HEK293 (cell line): Measurements from ENCODE around the gene HARBI1.

Experiments used
- CTCF ChIA-PET: fragments of 350-600 bp; formaldehyde crosslinking; extraction: SDS; loops from one replicate; lab custom pipeline; 2021; ENCODE audit warnings: antibody characterized with exemption; lab: Yijun Ruan, JAX
- POLR2A ChIA-PET: fragments of 300-600 bp; formaldehyde crosslinking; extraction: SDS; loops from one replicate; lab custom pipeline; 2020; ENCODE audit warnings: antibody characterized with exemption, inconsistent platforms; lab: Yijun Ruan, JAX
- H3K27ac ChIP-seq: fragments of 200-500 bp; sonication (Bioruptor generic); 2 replicates; pipeline ENCODE4 v1.5.1; 2014; ENCODE audit warnings: low read depth, low read length, control low read depth, inconsistent platforms; ENCODE audit errors: extremely low read depth
- H3K36me3 ChIP-seq, 2 experiments: fragments of 200-500 bp in 1 of 2; sonication (Bioruptor generic) in 1 of 2; 1 replicate in 1 of 2; 2 replicates in 1 of 2; pipeline ENCODE4 v1.5.1; 2014 to 2017; ENCODE audit warnings: inconsistent platforms in 2 of 2, low read length in 2 of 2; ENCODE audit not compliant: control insufficient read depth in 2 of 2, insufficient read depth in 1 of 2
- H3K4me1 ChIP-seq: fragments of 200-500 bp; sonication (Bioruptor generic); 2 replicates; pipeline ENCODE4 v1.5.1; 2014; ENCODE audit warnings: mild to moderate bottlenecking, low read length, inconsistent platforms; ENCODE audit not compliant: control insufficient read depth, insufficient read depth
- H3K4me3 ChIP-seq: 2 replicates; pipeline ENCODE4 v1.5.1; 2011; ENCODE audit warnings: low read depth, mild to moderate bottlenecking, control low read depth, low read length, moderate library complexity
- H3K9me3 ChIP-seq: fragments of 200-500 bp; sonication (Bioruptor generic); 2 replicates; pipeline ENCODE4 v1.5.1; 2014; ENCODE audit warnings: low read depth, low read length, inconsistent platforms; ENCODE audit not compliant: control insufficient read depth, insufficient read depth
- BCL11B ChIP-seq: fragments of 450-650 bp; formaldehyde crosslinking; IDR thresholded peaks from 2 replicates; pipeline ENCODE4 v1.5.1; 2016; ENCODE audit warnings: low read depth, missing biosample characterization, missing genetic modification characterization
- GLIS1 ChIP-seq: fragments of 450-650 bp; formaldehyde crosslinking; IDR thresholded peaks from 2 replicates; pipeline ENCODE4 v1.5.1; 2016; ENCODE audit warnings: missing biosample characterization, missing genetic modification characterization
- HOXC10 ChIP-seq: sonication (generic); formaldehyde crosslinking; IDR thresholded peaks from 2 replicates; pipeline ENCODE4 v1.8.1; 2023; ENCODE audit warnings: mild to moderate bottlenecking, missing genetic modification reagents
- KLF7 ChIP-seq: fragments of 450-650 bp; formaldehyde crosslinking; IDR thresholded peaks from 2 replicates; pipeline ENCODE4 v1.5.1; 2016; ENCODE audit warnings: missing biosample characterization, missing genetic modification characterization, borderline replicate concordance
- KLF8 ChIP-seq: fragments of 450-650 bp; formaldehyde crosslinking; IDR thresholded peaks from 2 replicates; pipeline ENCODE4 v1.5.1; 2016; ENCODE audit warnings: missing biosample characterization, missing genetic modification characterization
- SETDB1 ChIP-seq: IDR thresholded peaks from one replicate; pipeline ENCODE4 v1.6.1; 2017; ENCODE audit warnings: mild to moderate bottlenecking, low read length, moderate library complexity, mixed read lengths; ENCODE audit not compliant: insufficient read length
- SP2 ChIP-seq: fragments of 450-650 bp; formaldehyde crosslinking; IDR thresholded peaks from 2 replicates; pipeline ENCODE4 v1.5.1; 2016; ENCODE audit warnings: missing biosample characterization, missing genetic modification characterization
- YY2 ChIP-seq: fragments of 450-650 bp; formaldehyde crosslinking; IDR thresholded peaks from 2 replicates; pipeline ENCODE4 v1.5.1; 2016; ENCODE audit warnings: missing biosample characterization, missing genetic modification characterization
- ZBTB17 ChIP-seq: fragments of 450-650 bp; formaldehyde crosslinking; IDR thresholded peaks from 2 replicates; pipeline ENCODE4 v1.5.1; 2016; ENCODE audit warnings: missing biosample characterization, missing genetic modification characterization
- ZBTB8A ChIP-seq: fragments of 450-650 bp; formaldehyde crosslinking; IDR thresholded peaks from 2 replicates; pipeline ENCODE4 v1.5.1; 2016; ENCODE audit warnings: missing biosample characterization, missing genetic modification characterization
- ZNF138 ChIP-seq: fragments of 450-650 bp; formaldehyde crosslinking; IDR thresholded peaks from 2 replicates; pipeline ENCODE4 v1.5.1; 2016; ENCODE audit warnings: missing biosample characterization, missing genetic modification characterization, borderline replicate concordance
- ZNF146 ChIP-seq: fragments of 450-650 bp; formaldehyde crosslinking; IDR thresholded peaks from 2 replicates; pipeline ENCODE4 v1.5.1; 2016; ENCODE audit warnings: missing biosample characterization, missing genetic modification characterization
- ZNF23 ChIP-seq: fragments of 450-650 bp; formaldehyde crosslinking; IDR thresholded peaks from 2 replicates; pipeline ENCODE4 v1.5.1; 2016; ENCODE audit warnings: missing biosample characterization, missing genetic modification characterization, borderline replicate concordance
- ZNF274 ChIP-seq, 2 experiments: fragments of 200-500 bp in 1 of 2; fragments of 450-650 bp in 1 of 2; sonication (Bioruptor generic) in 1 of 2; formaldehyde crosslinking in 1 of 2; IDR thresholded peaks; 2 replicates each; pipeline versions ENCODE4 v1.5.1 to v1.6.1; 2014 to 2016; ENCODE audit warnings: borderline replicate concordance in 1 of 2, inconsistent platforms in 1 of 2, low read length in 1 of 2, missing biosample characterization in 1 of 2, missing genetic modification characterization in 1 of 2
- ZNF394 ChIP-seq: fragments of 450-650 bp; formaldehyde crosslinking; IDR thresholded peaks from 2 replicates; pipeline ENCODE4 v1.5.1; 2016; ENCODE audit warnings: missing biosample characterization, missing genetic modification characterization, mild to moderate bottlenecking, moderate library complexity, borderline replicate concordance
- ZNF423 ChIP-seq: fragments of 450-650 bp; formaldehyde crosslinking; IDR thresholded peaks from 2 replicates; pipeline ENCODE4 v1.5.1; 2016; ENCODE audit warnings: missing biosample characterization, missing genetic modification characterization
- ZNF48 ChIP-seq: fragments of 450-650 bp; formaldehyde crosslinking; IDR thresholded peaks from 2 replicates; pipeline ENCODE4 v1.5.1; 2016; ENCODE audit warnings: missing biosample characterization, missing genetic modification characterization
- ZNF514 ChIP-seq: fragments of 450-650 bp; formaldehyde crosslinking; IDR thresholded peaks from 2 replicates; pipeline ENCODE4 v1.5.1; 2016; ENCODE audit warnings: missing biosample characterization, missing genetic modification characterization
- ZNF529 ChIP-seq: fragments of 450-650 bp; formaldehyde crosslinking; IDR thresholded peaks from 2 replicates; pipeline ENCODE4 v1.5.1; 2017; ENCODE audit warnings: missing genetic modification characterization, missing biosample characterization; ENCODE audit not compliant: insufficient replicate concordance
- ZNF776 ChIP-seq: fragments of 450-650 bp; formaldehyde crosslinking; IDR thresholded peaks from 2 replicates; pipeline ENCODE4 v1.5.0; 2017; ENCODE audit warnings: missing biosample characterization, missing genetic modification characterization, borderline replicate concordance
- TF ChIP-seq, protein P1 (sequence below): fragments of 450-650 bp; formaldehyde crosslinking; IDR thresholded peaks from 2 replicates; pipeline ENCODE4 v1.5.1; 2017; ENCODE audit warnings: missing biosample characterization, missing genetic modification characterization

Gene HARBI1

GRCh38 chr11:46615756-46616155, 1.3 kb downstream of the HARBI1 start:
- H3K27ac ChIP-seq, result no peak overlapping the region
- no peaks in the 10 kb centered on the region for H3K9me3 ChIP-seq
- no peaks in the 10 kb centered on the region for H3K4me1 ChIP-seq
- no peak overlapping the region for H3K4me3 ChIP-seq
- CTCF ChIA-PET, result interaction anchor here (0.7 to 3.4 kb wide), 4 partner anchors 35 to 233 kb away, joined by 3 to 10 read pairs (median 6); no protein-coding TSS in a partner anchor
- POLR2A ChIA-PET, result interaction anchor here (2.8 kb wide), 1 partner anchor 22 kb away, joined by 13 read pairs; the partner anchor contains the start of gene AMBRA1
- no peak for TF ChIP-seq ZNF514 (tag by site-specific recombination)
- no peak for TF ChIP-seq ZBTB8A (tag by site-specific recombination)
- TF ChIP-seq ZNF48 (tag by site-specific recombination), result no peak
- TF ChIP-seq KLF8 (tag by site-specific recombination), result no peak
- no peak for TF ChIP-seq HOXC10 (CRISPR knock-in tag)
- TF ChIP-seq YY2, result no peak
- peaks cover 0 to 8% of the 10 kb centered on the region in 2 experiments; a peak in 2 of 3 replicates for H3K36me3 ChIP-seq

DNA sequence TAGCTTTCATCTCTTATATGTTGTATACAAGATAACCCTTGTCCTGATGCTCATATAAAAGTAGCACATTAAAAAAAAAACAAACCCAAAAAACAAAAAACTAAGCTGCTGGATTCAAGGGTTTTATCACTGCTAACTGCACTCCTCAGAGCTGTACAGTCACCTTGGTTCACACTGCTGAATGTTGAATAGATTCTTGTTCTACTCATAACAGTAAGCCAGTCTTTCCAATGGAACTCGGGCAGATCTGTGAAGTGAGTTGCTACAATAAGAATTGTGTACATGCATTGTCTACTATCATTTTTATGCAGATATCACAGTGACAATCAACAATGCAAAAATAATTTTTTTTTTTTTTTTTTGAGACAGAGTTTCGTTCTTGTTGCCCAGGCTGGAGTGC, 4.7 kb downstream of the HARBI1 start:
- H3K27ac ChIP-seq, result no peak overlapping the region
- no peak for TF ChIP-seq ZNF423 (tag by site-specific recombination)
- peak; percentile 58; the same call in 1 of the 2 replicates for TF ChIP-seq ZBTB17 (tag by site-specific recombination)
- TF ChIP-seq, all 188 proteins: peak for 1
- ChIA-PET POLR2A (interaction anchor here (0.7 to 2.0 kb wide), 3 partner anchors 9 to 51 kb away, joined by 5 to 10 read pairs (median 7); partner anchors contain the start of gene AMBRA1), CTCF (interaction anchor here (0.6 to 1.1 kb wide), 4 partner anchors 19 to 260 kb away, joined by 4 to 5 read pairs (median 4); no protein-coding TSS in a partner anchor)
- Histone ChIP-seq H3K9me3 (no peaks in the 10 kb centered on the region), H3K4me3 (no peak overlapping the region), H3K4me1 (no peaks in the 10 kb centered on the region), H3K36me3 (no peaks in the 10 kb centered on the region)

DNA sequence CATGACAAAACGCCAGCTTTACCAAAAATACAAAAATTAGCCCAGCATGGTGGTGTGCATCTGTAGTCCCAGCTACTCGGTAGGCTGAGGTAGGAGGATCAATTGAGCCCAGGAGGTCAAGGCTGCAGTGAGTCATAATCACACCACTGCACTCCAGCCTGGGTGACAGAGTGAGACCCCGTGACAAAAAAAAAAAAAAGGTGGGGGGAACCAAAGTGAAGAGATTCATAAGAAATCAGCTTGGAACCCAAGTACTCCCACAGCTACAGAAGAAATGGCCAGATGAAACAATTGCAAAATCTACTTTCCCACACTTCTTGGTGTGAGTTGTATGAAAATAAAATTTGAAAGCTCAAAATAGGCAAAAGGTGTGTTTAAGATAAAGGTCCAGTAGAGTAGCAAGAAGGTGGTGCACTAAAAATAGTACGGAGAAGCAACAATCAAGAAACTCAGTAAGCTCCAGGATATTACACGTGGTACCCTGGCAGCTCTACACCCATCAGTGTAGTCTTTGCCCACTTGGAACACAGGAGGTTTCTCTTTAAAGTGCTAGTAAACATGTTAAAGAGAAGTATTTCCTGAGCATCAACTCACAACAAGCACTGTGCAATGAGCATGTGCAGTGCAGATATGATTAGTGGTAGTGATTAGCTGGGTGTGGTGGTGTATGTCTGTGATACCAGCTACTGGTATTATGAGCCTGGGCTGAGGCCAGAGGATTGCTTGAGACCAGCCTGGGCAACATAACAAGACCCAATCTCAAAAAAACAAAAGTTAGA, 5.3 kb downstream of the HARBI1 start:
- Histone ChIP-seq H3K4me3 (no peak overlapping the region), H3K9me3 (no peaks in the 10 kb centered on the region), H3K36me3 (no peaks in the 10 kb centered on the region), H3K4me1 (no peaks in the 10 kb centered on the region), H3K27ac (no peak overlapping the region)
- POLR2A ChIA-PET, result interaction anchor here (2.0 kb wide), 1 partner anchor 18 kb away, joined by 10 read pairs; the partner anchor contains the start of gene AMBRA1
- CTCF ChIA-PET, result interaction anchor here (0.7 to 0.8 kb wide), 2 partner anchors 12 to 136 kb away, joined by 4 read pairs; no protein-coding TSS in a partner anchor
- TF ChIP-seq BCL11B (tag by site-specific recombination) (no peak), ZNF394 (tag by site-specific recombination) (peak; percentile 26; the same call in 1 of the 2 replicates), GLIS1 (tag by site-specific recombination) (peak; percentile 46; the same call in 1 of the 2 replicates), SP2 (no peak), ZNF776 (tag by site-specific recombination) (no peak)
- TF ChIP-seq, protein P1, sequence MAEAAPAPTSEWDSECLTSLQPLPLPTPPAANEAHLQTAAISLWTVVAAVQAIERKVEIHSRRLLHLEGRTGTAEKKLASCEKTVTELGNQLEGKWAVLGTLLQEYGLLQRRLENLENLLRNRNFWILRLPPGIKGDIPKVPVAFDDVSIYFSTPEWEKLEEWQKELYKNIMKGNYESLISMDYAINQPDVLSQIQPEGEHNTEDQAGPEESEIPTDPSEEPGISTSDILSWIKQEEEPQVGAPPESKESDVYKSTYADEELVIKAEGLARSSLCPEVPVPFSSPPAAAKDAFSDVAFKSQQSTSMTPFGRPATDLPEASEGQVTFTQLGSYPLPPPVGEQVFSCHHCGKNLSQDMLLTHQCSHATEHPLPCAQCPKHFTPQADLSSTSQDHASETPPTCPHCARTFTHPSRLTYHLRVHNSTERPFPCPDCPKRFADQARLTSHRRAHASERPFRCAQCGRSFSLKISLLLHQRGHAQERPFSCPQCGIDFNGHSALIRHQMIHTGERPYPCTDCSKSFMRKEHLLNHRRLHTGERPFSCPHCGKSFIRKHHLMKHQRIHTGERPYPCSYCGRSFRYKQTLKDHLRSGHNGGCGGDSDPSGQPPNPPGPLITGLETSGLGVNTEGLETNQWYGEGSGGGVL (tag by site-specific recombination), result 0 out of 2 replicates have a peak, but pooled peaks have one; percentile 41

DNA sequence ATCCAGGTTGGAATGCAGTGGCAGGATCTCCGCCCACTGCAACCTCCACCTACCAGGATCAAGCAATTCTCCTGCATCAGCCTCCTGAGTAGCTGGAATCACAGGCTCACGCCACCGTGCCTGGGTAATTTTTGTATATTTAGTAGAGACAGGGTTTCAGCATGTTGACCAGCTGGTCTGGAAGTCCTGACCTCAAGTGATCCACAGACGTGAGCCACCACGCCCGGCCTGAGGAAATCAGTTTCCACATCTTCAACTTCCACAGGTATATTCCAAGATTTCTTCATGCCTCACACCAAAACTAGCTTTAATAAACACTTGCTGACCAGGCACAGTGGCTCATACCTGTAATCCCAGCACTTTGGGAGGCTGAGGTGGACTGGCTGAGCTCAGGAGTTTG, 7.6 kb downstream of the HARBI1 start:
- no peak overlapping the region for H3K27ac ChIP-seq
- H3K4me1 ChIP-seq, result no peaks in the 10 kb centered on the region
- H3K9me3 ChIP-seq, result no peaks in the 10 kb centered on the region
- no peaks in the 10 kb centered on the region for H3K36me3 ChIP-seq
- POLR2A ChIA-PET, result no interaction called here
- no peak overlapping the region for H3K4me3 ChIP-seq
- CTCF ChIA-PET, result no interaction called here
- TF ChIP-seq GLIS1 (tag by site-specific recombination), result no peak
- TF ChIP-seq ZNF146 (tag by site-specific recombination), result no peak
- no peak for TF ChIP-seq KLF7 (tag by site-specific recombination)
- TF ChIP-seq ZNF138 (tag by site-specific recombination), result no peak
- TF ChIP-seq ZNF529 (tag by site-specific recombination), result no peak
- TF ChIP-seq SETDB1, result no peak
- TF ChIP-seq ZNF23 (tag by site-specific recombination), result no peak
- no peak for TF ChIP-seq ZNF274 (IDR thresholded peaks at IDR 0.05; ENCODE audit: low read length)
- no peak for TF ChIP-seq ZNF274 (tag by site-specific recombination; IDR thresholded peaks at IDR 0.05; ENCODE audit: borderline replicate concordance)
- TF ChIP-seq, all 188 proteins: peak for 0
